NCI-H146 treated with DMSO at 0.1 percent for 48 hours (cell line): ENCODE results near the gene PJA1.

ENCODE experiments used
- DNase-seq: peaks from one replicate; lab custom pipeline; 2025; ENCODE audit not compliant: unreplicated experiment; lab: John Stamatoyannopoulos, UW

Gene PJA1

DNA sequence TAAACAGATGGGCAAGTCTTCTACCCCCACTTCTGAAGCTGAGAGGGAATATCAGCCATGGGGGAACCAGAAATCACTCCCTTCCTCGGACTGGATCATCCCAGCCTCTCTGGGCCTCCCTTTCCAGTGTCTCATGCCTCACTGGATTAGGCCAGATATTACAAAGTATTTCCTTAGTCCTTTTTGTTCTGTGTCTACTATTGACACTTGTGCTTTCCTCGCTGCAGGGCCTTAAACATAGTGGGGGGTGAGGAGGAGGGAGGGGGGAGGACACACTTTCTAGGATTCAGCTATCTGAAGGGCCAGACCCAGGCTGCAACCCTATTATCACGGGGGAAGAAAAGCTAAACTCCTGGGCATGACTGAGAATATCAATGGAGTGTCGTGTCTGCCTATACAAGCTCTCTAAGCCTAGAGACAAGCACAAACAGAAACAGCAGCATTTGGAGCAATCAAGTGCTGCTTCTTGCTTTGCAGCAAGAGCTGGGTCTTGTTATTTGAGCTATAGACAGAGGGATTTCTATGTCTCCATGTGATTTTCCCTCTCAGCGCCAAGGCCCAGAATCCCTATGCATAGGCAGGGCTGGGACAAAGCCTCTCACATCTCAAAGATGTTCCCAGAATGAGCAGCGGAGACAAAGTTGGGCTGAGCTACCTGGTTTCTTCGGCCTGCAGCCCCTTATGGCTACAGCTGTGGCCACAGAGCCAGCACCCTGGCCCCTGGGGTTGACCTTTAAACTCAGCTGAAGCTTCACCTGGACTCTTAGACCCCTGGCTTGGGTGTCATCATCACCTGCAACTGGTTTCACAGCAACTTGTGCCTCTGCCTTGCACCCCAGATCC lies 20.2 kb downstream of the PJA1 start:
- no peak for DNase-seq

DNA sequence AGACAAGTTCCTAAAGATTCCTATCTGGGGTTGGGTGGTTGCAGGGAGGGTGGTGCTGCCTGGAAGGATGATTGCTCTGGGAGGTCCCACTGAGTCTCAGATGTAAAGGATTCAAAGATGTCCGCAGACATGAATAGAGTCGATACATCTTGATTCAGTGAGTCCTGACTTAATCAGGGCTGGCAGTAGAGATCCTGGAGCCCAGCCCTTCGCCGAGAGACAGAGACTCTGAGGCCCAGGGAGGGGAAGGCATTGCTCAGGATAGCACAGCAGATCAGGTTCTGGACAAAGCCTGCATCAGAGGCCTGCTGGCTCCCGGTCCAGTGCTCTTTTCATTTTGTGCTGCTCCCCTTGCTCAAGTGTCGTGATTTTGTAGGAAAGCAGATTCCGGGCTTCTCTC lies 21.7 kb downstream of the PJA1 start:
- no peak for DNase-seq

DNA sequence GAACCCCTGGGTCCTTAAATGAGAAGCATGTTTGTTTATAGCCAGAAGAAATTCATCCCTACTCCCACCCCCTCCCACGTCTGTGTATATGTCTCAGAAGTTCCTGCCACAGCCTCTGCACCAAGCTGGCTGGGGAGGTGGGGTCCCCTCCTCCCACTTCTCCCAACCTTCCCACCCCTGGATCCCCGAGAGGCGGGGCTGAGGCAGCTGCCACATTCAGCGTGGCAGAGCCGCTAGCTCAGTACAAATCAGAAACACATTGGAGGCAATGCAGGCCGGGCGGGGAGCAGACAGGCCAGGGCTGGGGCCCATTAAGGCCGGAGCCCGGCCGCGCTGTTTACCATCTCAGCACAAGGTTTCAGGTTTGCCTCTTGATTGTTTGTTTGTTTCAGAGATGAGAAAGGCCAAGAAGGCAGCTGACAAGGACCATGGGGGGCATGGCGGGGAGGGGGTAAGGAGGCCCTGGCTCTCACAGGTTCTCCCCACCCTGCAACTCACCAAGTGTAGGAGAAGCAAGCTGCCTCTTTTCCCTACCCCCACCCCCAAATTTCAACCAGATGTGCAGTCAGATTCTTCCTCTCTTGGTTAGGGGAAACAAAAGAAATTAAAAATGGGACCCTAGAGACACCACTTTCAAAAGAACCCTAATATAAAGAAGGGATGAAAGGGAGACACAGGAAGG lies 22.3 kb downstream of the PJA1 start:
- no peak for DNase-seq

DNA sequence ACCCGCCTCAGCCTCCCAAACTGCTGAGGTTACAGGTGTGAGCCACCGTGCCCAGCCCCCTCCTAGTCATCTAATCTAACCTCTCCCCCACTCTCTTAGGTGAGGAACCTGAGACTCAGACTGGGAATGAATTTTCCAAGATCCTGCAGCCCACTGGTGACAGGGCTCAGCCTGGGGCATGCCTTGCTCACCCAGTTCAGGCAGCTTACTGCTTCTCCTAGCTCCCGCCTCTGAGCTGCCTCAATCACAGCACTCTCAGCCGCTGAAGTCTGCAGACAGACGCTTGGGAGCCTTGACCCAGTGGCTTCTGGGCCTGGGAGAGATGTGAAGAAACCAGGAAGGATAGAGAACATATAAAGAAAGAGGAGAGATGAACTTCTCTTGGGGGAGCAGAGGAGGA lies 24.4 kb downstream of the PJA1 start:
- no peak for DNase-seq

GRCh38 chrX:69139516-69139915 lies 25.7 kb downstream of the PJA1 start:
- no peak for DNase-seq

DNA sequence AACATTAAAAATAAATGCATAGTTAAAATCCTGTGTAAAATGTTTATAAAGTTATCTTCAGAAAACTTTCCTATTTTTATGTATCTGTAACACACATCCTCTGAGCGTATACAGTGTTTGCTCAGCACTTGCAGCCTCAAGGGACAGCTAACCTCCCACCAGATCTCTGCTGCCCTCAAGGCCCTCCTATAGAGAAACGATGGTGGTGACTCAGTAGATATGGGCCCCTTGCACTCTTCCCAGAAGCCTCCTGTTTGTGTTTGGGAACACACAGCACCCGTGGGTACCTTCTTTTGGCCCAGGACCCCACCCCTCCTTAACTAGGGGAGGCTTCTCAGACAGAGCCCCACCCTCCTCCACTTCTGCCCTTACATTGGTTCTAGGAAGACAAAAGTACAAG lies 26.7 kb downstream of the PJA1 start:
- no peak for DNase-seq

GRCh38 chrX:69138118-69138390 lies 27.2 kb downstream of the PJA1 start:
- no peak for DNase-seq

DNA sequence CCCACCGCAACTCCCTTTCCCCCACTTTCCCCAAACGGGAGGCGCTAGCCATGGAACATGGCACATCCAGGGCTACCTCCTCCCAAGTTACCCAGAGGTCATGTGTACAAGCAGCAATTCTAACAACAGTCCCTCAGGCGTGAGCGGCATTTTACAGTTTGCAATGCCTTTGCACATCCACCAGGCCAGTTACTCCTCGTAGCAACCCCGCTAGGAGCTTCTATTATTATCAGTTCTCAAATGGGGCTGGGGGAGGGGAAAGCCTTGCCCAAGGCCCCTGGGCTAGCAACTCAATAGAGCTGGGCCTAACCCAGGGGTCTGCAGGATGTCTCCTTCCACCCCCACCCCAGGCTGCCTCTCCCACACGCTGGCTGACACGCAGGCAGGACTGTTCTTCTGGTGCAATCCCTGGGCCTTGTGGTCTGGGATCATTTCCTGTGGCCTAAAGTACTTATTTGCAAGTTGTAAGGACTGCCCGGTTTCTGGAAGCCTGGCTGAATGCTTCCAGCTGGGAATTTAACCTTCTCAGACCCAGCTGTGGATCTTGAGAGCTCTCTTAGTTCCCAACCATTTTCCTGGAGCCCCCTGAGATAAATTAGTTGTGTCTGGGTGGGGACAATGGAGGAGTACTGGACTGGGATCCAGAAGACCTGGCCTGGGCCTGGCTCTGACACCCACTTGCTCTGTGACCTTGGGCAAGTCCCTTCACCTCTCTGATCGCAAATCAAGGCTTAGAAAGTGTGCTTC lies 27.7 kb downstream of the PJA1 start:
- DNase-seq = no peak

DNA sequence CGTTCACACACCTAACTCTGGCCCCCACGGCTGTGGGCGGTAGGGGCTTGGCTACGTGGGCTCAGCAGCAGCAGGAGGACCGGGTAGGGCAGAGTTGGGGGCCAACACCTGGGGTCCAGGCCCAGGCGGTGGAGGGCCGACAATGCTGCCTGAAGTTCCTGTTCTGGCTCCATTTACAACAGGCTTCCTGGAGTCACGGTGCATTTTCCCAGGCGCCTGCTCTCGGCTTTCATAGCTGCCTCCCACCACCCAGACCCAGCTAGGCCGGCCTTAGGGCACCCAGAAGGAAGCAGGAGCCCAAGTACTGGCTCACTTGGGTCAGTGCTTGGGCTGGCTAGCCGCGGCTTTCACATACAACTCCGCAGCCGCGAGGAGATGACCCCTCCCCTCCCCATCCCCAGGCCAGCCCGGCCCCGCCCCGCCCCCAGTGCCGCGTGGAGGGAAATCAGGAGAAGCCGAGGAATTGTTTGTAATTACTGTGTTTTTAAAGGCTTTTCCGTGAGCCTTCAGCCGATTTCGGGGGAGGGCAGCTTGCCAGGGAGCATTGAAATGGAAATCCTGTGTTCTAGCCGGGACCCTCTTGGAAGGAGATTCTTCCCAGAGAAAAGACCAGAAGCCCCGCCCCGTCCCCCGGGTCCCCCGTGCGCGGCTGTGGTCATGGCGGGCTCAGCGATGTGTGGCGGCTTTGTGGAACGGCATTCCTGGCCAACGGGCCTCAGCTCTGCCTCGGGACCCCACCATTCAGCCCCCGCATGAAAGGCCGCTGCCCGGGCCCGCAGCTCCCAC lies 28.5 kb downstream of the PJA1 start:
- DNase-seq = no peak

- peak; percentile 6 for DNase-seq
Measured at GRCh38 chrX:69133921-69134542, 31.2 kb downstream of the PJA1 start.

GRCh38 chrX:69131886-69132285 lies 33.4 kb downstream of the PJA1 start:
- DNase-seq = peak; percentile 16

DNA sequence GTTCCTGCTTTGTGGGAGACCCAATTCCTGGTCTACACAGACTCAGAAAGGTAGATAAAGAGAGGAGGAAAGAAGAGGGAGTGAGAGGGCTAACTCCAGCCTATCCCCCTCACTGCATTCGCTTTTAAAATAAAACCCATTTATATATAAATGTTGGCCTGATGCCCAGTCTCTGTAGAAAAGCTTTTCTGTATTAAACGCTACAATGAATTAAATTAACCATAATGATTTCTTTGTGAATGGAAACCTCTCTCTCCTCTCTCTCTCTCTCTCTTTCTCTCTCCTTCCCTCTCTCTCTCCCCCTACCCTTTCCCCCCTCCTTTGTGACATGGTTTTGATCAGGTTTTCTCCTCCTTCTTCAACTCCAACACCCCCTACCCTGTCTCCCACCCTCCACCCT lies 34.8 kb downstream of the PJA1 start:
- DNase-seq = no peak

DNA sequence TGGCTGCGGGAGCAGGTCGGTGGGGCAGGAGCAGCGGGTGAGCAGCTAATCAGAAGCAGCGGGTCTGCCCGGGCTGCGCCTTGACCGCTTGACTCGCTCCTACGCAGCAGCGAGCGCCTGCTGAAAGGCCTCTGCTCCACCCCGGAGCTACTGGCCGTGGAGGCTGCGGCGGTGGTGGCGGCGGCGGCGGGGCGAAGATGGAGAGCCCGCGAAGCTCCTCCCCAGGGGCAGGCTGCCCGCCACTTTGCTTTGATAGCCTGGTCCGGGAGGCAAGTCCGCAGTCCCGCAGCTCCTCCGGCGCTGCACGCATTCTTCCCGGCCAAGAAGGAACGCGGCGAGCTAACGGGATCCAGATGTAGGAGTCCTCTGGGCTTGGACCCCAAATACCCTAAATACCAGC lies 36.7 kb downstream of the PJA1 start:
- DNase-seq = no peak

GRCh38 chrX:69127466-69127865 lies 37.8 kb downstream of the PJA1 start:
- DNase-seq = no peak

- DNase-seq = no peak
Measured at GRCh38 chrX:69126642-69127041, 38.6 kb downstream of the PJA1 start.

DNA sequence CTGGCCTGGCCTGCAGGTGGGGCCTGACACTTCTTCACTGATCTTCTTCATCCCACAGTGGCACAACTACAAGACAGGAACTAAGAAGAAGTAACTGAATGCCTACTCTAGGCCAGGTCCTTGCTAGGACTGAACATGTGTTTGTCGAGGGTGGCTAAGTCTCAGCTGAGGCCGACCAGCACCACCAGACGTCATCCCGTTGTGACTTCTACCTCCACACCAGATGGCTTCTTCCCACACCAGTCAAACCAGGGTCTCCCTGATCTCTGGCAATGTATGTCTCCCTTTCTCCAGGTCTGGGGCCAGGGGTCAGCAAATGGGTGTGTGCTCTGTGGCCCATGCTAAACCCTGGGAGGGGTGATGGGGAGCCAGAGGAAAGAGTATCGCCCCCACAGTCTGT lies 40.2 kb downstream of the PJA1 start:
- DNase-seq = no peak

GRCh38 chrX:69124108-69124507 lies 41.1 kb downstream of the PJA1 start:
- DNase-seq = no peak

DNA sequence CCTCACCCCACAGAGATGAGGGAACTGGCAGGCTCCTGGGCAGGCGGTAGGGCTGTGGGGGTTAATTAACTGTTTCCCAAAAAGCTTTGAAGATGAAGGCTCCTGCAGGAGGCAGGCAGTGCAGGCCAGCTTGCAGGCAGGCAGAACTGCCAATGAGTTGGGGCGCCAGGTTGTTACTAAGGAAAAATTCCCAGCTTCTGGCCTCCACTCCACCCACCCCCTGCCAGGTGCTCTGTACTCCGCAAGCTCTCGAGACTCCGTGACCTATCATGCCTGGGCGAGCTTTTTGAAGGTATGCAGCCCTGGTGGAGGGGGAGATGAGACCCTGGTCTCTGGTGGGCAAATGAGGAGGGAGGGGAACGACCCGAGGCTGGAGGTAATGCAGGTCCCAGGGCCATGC lies 41.8 kb downstream of the PJA1 start:
- no peak for DNase-seq

GRCh38 chrX:69121321-69122000 lies 43.8 kb downstream of the PJA1 start:
- no peak for DNase-seq

DNA sequence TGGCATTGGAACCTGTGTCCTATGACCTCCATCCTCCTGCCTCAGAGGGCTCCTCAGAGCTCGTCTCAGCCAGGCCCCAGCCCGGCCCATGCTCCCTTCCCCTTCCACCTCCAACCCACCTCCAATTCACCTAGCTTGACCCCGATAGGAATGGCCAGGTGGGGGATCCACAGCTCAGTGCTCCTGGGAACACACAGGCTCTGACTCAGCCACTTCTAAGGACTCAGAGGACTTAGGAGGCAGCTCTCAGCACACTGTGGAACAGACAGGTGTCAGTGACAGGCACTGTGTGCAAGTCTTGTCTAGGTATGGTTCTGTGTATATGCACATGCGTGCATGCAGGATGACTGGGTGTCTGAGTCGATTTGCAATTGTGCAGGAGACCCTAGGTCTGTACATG lies 44.8 kb downstream of the PJA1 start:
- DNase-seq = no peak
